ENCODE data around the gene QPCT.

Gene QPCT

DNA sequence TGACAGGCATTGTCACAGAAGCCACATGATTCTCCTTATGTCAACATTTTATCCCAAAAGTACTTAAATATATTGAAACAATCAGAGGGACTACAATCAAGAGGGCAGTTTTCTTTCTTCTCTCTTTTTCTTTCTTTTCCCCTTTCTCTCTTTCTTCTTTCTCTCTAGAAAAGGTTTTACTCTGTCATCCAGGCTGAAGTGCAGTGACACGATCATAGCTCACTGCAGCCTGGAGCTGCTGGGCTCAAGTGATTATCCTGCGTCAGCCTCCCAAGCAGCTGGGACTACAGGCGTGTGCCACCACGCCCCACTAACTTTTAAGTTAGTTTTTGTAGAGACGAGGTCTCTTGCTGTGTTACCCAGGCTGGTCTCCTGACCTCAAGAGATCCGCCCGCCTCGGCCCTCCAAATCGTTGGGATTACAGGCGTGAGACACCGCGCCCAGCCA, 18.8 kb upstream of the QPCT start:
- no peak for DNase-seq

DNA sequence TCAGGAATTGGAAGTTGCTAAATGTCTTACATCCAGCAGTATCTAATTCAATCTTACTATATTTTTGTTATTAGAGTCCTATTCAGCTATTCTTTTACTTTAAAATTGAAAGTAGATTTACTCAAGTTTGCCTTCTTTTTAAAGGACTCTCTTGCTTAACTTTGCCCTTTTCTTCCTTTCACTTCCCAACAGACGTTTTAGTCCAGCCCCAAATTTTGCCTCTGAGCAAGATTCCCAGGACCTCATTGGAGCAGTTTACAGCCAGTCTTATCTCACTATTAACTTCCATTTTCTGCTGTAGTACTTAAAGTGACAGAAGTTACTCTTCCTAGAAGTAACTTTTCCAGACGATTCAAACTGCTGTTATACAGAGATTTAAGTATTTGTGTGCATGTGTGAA, 18.1 kb upstream of the QPCT start:
- peak; percentile 70 for DNase-seq

DNA sequence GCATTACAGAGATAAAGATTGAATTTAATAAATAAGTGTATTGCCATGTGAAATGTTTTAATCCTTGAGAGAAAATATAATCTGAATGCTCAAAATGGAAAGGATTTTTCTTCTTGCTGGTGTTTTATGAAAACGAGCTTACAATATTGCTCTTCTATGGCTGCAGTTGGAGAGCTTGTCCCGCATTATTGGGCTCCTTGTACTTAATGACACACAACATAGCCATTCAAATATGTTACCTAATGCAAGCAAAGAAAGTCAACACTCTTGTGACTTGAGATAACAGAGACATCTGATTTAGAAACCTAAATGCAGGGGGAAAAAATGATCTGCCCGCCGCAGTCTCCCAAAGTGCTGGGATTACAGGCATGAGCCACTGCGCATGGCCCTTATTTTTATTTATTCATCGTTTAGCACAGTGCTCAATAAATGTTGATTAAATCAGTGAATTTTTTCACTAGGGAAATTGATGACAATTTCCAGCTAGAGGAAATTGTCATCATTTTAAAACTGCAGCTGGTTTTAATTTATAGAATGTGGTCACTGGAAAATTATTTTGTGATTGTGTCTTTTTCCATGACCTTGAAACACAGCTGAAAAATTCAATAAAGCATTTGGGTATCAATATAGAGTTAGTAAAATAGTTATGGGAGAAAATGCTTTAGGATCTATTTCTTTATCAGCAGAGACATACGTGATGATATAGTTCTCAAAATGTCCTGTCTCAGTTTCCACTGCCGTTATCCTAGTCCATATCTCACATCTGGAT, 17.4 kb upstream of the QPCT start:
- DNase-seq = no peak

DNA sequence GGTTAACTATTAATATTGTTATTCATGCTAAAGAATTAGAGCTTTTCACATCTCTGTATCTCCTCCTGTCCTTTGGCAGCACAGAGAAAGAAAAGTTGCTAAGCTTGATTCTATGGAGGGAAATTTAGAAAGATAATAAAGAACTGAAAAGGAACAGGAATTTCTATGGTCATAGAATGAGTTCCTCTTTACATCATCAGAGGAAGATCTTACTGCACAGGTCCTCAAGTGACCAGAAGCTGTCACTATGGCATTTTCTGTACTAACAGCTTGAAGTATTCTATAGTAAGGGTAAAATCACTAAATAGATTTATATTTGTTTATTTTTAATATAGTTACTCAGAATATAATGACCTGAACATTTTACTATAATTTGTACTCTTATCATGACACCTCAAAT, 13.7 kb upstream of the QPCT start:
- DNase-seq = no peak

DNA sequence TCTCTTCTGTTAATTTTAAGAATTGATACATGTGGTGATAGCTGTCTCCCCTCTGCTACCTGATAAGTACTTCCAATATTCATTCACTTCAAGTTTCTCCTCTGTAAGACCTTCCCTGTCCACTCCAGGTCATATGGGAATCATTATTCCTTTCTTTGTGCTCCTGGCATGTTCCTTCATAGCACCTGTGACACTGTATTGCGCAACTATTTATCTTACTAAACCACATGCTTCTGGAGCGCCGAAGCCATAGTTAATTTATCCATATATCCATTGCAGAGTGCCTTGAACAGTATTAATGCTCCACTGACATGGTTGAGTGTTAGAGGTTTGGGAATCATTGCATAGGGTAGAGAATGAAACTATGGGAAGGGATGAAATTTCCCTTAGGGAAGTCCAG, 11.9 kb upstream of the QPCT start:
- no peak for DNase-seq

DNA sequence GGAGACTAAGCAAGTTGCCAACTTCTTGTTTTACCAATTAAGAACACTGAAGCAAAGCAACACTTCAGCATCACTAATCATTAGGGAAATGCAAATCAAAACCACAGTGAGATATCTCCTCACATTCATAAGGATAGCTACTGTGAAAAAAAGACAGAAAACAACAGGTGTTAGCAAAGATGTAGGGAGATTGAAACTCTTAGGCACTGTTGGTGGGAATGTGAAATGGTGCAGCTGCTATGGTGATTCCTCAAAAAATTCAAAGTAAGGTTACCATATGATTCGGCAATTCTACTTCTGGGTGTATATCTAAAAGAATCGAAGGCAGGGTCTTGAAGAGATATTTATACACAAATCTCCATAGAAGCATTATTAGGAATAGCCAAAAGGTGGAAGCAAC, 11.2 kb upstream of the QPCT start:
- DNase-seq = no peak

DNA sequence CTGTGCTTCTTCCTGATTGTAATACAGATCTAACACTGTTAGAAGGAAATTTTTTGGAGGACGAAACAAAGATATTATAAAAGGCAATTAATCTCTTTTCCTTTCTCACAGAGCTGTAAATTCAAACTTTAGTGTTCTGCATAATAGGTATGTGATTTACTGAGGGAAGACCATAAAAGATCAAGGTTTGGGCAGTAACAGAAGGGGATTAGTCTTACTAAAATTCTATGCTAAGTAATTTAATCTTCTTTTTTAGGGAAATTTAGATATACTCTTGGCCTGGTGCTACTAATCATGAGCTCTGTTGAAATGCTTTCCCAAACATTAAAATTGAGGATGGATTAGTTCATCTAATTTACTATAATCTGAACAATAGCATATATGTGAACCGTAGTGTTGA, 8.8 kb upstream of the QPCT start:
- DNase-seq = no peak

DNA sequence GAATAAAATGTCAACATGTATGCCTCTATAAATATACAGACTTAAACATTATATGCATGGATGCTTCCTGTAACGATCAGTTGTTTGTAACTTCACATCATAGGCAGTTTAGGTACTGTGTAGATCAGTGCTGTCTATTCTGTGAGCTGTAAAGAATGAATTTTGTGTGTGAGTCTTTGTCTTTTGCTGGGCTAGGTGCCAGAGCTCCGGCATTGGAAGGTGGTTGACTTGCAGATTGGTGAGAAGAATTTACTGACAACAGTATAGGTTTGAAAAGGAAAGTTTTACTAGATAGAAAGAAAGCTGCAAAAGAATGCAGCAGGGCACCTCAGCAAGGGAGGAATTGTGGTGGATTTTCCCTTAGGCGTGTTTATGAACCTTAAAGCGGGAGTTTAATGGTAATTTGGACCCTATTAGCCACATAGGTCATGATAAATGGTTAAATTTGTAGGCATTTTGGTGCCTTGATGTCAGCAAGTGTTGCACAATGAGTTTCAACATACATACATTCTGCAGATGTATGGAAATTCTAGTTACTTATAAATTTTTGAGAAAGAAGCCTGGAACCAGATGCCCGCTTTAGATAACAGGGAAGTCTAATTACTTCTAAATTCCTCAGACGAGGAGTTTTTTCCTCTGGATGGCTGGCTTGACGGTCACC, 6.7 kb upstream of the QPCT start:
- no peak for DNase-seq

DNA sequence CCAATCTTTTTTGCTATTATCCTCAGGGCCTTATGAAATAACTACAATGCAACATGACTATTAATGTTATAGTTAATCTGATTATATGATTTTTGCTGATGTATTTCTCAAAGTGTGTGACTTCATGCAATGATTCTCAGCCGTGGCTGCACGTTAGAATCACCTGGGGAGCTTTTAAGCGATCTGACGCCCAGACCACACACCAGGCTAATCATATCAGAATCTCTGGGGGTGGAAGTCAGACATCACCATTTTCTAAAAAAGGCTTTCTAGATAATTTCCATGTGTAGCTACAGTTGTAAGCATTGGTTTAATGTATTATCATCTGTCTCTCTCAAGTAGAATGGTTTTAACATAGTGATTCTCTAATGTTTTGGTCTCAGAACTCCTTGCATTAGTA, 5.5 kb upstream of the QPCT start:
- no peak for DNase-seq

DNA sequence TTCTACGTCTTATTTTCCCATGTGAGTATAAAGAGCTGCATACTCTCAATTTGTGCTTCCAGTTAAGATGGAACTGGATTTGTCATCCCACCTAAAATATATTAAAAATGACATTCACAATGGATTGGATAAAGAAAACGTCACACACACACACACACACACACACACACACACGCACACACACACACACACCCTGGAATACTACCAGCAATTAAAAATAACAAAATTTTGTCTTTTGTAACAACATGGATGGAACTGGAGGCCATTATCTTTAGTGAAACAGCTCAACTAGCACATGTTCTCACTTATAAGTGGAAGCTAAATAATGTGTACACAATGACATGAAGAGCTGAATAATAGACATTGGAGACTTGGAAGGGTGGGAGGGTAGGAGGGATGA, 3.8 kb upstream of the QPCT start:
- no peak for DNase-seq

DNA sequence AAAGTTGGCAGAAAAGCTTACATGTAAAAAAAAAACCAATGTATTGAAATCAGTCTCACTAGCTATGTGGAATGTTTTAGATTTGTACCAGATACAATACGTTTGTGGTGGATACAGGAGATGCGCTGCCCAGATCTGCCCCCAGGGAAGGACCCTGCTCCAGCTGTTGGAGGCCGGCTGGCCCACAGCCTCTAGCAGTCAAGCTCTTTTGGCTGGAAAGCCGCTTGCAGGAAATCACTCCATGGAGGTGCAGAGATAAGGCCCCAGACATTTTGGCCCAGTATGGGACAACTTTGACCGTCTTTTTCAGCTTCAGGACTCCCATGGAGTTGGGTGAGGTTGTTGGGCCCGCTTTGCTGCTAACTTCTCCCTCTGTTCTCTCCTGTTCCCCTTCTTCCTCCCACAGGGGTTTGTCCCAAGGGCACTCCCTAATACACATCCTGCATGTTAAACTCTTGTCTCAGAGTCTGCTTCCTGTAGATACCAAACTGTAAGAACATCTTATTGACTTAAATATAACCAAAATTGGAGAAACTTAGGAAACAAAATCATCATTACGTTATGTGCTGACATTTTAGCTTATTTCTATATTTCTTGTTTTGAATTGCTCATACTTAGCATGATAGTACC, 1.7 kb upstream of the QPCT start:
- no peak for DNase-seq

DNA sequence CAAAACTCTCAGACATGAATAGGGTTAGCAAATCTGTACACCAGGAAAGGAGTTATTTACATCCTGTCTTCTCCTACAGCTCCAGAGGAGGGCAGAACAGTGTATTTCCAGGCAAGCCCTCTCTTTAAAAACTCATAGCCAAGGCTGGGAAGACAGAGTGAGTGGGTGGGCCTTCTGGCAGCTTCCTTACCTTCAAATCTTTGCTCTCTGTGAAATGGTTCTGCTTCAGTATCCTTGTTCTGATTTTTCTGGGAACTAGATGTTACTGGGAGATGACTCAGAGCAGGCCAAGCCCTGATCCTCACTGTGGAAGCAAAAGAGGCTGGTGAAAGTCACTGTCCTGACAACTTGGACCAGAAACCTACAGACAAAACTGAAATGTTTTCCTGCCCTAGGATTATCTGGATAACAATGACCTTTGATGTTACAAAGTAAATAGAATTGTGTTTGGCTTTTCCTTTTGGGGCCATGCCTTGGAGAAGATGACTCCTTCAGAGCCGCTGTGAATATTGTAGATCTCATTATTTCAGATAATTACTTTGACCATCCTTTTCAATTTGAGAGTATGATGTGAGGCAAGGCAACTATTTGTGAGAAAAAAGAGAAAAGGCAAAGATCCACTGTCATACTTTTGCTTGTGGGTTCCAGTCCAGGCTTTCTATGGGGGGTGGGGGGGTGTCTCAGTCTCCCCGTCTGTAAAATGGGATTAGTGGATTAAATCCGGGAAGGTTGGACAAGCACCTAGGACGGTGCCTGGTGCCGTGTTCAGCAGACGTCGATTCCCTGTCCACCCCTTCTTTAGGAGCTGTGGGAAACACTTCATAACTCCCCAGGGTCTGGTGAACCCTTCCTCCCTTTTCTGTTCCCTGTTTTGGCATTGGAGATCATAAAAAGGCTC, 644 bp upstream of the QPCT start:
- DNase-seq = no peak

DNA sequence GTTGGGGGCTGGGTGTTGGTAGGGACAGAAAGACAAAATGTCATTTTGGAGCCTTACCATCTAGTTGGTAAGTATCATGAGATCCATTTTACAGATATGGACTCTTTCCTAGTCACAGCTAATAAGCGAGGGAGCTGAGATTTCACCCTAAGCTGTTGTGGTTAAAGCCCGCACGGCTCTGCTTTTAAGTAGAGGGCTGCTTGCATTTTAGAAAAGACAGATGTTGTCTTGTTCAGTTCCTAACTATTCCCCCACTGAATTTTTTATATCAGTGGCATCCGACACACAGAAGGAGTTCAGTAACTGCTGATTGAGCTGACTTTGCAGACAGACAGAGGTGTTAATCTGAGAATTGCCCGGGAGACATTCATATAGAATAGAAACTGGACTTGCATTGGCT, 3.7 kb downstream of the QPCT start:
- DNase-seq = no peak

DNA sequence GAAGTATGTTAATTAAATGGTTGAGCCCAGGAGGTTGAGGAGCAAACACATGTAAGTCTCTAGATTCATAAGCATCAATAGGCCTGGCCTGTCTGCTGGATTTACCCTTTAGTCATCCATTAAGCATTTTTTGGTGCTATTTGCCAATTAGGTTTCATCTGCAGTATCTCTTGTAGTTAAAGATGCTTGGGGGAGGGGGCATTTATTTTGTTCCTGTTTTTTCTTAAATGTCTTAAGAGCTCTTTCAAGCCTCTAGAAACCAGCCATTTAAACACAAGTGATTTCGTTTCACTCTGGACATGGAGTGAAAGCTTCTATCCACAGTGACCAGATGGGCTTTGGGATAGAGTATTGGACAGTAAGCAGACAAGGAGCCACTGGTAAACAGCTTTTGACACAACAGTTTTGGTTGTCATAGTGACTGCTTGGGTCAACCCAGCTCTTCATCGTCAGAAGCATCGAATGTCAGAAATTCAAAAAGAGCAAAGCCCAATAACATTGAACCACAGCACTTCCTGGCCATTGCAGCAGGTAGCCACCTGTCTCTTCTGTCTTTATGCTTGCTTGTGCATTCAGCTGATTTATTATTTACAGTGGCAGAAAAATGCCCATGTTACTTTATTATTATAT, 4.9 kb downstream of the QPCT start:
- no peak for DNase-seq

DNA sequence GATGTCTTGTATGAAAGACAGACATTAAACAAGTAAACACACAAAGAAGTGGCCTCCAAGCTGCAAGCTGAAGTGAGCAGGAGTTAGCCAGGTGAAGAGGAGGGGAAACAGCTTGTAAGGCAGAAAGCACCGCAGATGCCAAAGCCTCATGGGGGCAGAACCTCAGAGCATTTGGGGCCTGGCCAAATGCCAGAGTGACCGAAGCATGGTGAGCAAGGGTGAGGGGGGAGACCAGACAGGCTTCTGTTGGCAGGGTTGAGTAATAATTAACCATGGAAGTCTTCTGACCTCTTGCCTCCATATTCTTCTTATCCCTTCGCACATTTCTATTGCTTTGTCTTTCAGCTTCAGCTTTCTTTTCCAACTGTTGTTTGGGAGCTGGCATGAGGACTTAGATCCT, 5.6 kb downstream of the QPCT start:
- DNase-seq = no peak

DNA sequence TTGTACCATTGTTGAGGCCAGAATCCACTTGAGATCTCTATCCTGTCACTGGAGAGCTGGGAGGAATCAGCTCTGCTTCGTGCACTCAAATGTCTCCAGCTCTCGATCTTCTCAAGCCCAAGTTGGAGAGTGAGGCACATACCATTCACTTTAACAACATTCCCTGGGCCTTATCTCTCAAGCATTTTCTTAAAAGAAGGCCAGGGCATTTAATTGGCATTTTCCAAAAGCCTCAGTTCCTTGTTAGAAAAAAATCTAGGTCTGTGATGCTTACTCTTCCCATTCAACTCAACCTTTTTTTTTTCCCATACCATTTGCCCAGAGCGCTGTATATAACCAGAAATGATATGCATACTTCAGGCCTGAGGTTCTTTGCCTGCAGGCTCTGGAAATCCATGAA, 10.1 kb downstream of the QPCT start:
- DNase-seq = no peak

DNA sequence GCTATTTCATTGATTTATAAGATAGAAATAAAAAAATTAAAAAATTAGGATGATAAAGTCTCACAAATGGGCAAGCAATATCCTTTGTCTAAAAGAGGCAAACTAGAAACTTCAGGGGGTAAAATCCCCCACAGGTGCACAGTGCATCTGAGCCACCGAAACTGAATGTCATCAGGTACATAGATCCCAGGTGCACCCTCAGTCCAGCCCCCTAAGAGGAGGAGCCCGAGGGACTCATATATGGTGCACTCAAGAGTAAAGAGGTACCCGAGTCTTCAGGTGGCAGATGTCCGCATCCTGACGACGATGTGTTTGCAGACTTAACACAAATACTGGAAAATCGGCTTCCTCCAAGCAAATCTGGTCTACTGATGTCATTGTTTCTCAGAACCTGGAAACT, 11.3 kb downstream of the QPCT start:
- no peak for DNase-seq

DNA sequence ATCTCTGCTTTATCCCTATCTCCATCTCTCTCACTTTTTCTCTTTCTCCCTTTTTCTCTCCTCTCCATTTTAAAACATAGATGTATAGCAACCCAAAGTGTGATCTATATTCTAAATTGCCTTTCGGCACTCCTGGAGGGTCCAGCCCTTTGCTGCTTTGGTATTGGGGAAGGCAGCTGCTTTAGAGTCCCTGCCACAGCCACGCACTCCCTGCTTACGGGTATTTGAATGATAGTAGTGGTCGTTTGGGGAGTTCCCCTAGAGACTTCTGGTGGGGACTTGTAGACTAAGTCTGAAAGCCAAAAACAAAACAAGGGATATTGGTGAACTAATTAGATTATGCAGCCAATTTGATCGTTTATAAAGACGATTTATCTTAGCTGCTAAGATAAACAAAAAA, 11.9 kb downstream of the QPCT start:
- no peak for DNase-seq

DNA sequence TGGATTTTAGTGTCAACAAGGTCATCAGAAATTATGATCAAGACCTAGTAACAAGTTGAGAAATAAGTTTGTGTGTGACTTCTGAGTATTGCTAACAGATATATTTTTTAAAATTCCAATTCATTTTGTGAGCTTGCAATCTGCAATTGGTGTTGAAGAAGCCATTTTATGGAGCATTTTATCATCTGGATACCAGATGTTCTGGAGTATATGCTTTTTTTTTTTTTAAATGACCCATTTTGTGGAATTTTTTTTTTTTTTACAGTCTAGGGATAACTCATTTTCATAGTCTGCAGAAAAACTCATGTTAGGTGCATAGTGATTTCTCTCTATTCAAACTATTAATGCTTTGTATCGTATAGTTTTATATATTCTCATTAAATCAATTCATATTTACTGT, 12.6 kb downstream of the QPCT start:
- DNase-seq = no peak

DNA sequence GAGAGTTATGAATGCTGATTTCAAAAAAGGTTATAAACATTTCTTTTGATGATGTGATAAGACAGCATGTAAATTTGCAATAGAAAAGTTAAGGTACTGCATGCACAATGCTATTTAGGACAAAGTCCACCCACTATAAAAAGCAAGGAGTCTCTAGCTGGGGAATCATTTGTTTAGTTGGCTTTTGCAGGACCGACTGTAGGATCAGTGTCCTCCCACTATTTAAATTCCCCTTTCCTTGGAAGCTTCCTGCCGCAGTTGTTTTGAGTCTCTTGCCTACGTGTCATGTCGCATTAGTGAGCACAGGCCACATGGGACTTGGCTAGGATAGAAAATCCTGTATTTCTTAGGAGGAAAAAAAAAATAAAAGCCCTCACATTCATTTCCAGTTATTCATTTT, 13.1 kb downstream of the QPCT start:
- no peak for DNase-seq

DNA sequence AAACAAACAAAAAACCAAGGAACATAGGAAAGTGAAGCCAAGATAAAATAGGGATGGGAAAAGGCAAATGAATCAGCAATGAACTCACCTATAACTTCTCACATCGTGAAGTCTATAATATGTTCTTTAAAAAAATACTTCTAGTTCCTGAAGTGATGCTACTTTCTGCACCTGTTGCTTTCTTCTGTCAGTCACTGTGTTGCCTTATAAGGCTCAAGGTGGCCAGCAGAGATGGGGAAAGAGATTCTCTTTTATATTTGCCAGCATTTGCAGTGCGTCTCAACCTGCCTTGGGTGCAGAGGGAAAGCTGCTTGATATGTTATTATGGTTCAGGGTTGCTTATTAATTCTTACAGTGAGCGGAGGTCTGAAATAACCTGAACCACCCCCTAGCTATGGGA, 14.0 kb downstream of the QPCT start:
- no peak for DNase-seq

DNA sequence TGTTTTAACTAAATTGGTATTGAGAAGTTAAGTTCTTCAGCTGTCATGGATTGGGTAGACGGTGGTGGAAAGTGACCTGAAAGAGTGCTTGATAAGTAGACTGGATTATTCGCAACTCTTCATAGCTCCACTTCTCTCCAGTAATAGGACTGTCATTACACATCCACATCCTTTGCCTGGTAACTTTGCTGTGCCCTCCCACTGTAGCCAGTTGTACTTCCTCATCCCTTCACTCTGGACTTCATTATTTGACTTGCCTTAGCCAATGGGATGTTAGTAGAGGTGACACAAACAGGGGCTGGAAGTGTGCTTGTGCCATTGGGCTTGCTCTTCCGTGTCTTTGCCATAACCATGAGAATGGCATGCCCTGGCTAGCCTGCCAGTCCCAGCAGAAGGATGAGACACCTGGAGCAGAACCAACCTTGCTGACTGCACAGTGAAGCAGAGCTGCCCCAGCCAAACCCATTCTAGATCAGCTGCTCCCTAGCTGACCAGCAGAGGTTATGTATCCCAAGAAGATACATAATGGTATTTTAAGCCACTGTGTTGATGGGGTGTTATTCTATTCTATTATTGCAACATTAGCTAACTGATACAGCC, 16.9 kb downstream of the QPCT start:
- no peak for DNase-seq
